GM18873 (cell line): ENCODE measurements around the gene MRPL3.
"Not testable (repeated sequence)": the region's sequence is repeated elsewhere in the genome, so short reads cannot be mapped to it uniquely, and the experiment has no call there.

Experiments used
- ATAC-seq: cut with Tn5 transposase; IDR thresholded peaks from one replicate; pipeline ENCODE4 v1.9.1; 2021; ENCODE audit warnings: mild to moderate bottlenecking, moderate library complexity, moderate number of reproducible peaks; ENCODE audit not compliant: unreplicated experiment, low FRiP score

The MRPL3 gene

GRCh38 chr3:131501949-131502348, 822 bp downstream of the MRPL3 start:
- no peak for ATAC-seq

GRCh38 chr3:131494706-131495105, 8.1 kb downstream of the MRPL3 start:
- ATAC-seq: no peak

- no peak for ATAC-seq
Measured at GRCh38 chr3:131491775-131492174, 11.0 kb downstream of the MRPL3 start.

GRCh38 chr3:131491084-131491483, 11.7 kb downstream of the MRPL3 start:
- no peak for ATAC-seq

- ATAC-seq: not testable (repeated sequence)
Measured at GRCh38 chr3:131486545-131486944, 16.2 kb downstream of the MRPL3 start.

- ATAC-seq: no peak
Measured at GRCh38 chr3:131485119-131485518, 17.7 kb downstream of the MRPL3 start.

GRCh38 chr3:131484496-131485111, 18.2 kb downstream of the MRPL3 start:
- ATAC-seq: no peak

- no peak for ATAC-seq
Measured at GRCh38 chr3:131480116-131480515, 22.7 kb downstream of the MRPL3 start.

GRCh38 chr3:131477813-131478212, 25.0 kb downstream of the MRPL3 start:
- no peak for ATAC-seq

GRCh38 chr3:131474115-131474514, 28.7 kb downstream of the MRPL3 start:
- no peak for ATAC-seq

- no peak for ATAC-seq
Measured at GRCh38 chr3:131470377-131470776, 32.4 kb downstream of the MRPL3 start.

GRCh38 chr3:131458653-131459052, 44.1 kb downstream of the MRPL3 start:
- ATAC-seq: no peak

GRCh38 chr3:131457220-131457619, 45.6 kb downstream of the MRPL3 start:
- ATAC-seq: no peak

- ATAC-seq: no peak
Measured at GRCh38 chr3:131454501-131454900, 48.3 kb downstream of the MRPL3 start.

GRCh38 chr3:131453533-131453932, 49.2 kb downstream of the MRPL3 start:
- no peak for ATAC-seq

GRCh38 chr3:131447349-131447748, 55.4 kb downstream of the MRPL3 start:
- ATAC-seq: no peak

GRCh38 chr3:131444180-131444579, 58.6 kb downstream of the MRPL3 start:
- ATAC-seq: no peak

- ATAC-seq: no peak
Measured at GRCh38 chr3:131439084-131439483, 63.7 kb downstream of the MRPL3 start.

- no peak for ATAC-seq
Measured at GRCh38 chr3:131435000-131435399, 67.8 kb downstream of the MRPL3 start.

GRCh38 chr3:131432441-131432840, 70.3 kb downstream of the MRPL3 start:
- ATAC-seq: no peak

GRCh38 chr3:131431754-131432153, 71.0 kb downstream of the MRPL3 start:
- ATAC-seq: no peak

- ATAC-seq: no peak
Measured at GRCh38 chr3:131427226-131427625, 75.5 kb downstream of the MRPL3 start.

- no peak for ATAC-seq
Measured at GRCh38 chr3:131421957-131422498, 80.7 kb downstream of the MRPL3 start.
